Breast epithelium (tissue), 3 donors: ENCODE results near the gene SPATA2.

Source experiments
- POLR2A ChIP-seq: fragments of 450-650 bp; IDR thresholded peaks from one replicate; pipeline ENCODE4 v1.6.1; 2016; ENCODE audit warnings: antibody characterized with exemption, mild to moderate bottlenecking, moderate library complexity
- POLR2AphosphoS5 ChIP-seq, 3 donors: sonication (generic); formaldehyde crosslinking; IDR thresholded peaks; one replicate each; pipeline ENCODE4 v1.6.1; 2017; ENCODE audit warnings: antibody characterized with exemption in 3 of 3
- TF ChIP-seq, protein P1 (sequence below), 3 donors: fragments of 450-650 bp; IDR thresholded peaks; one replicate each; pipeline ENCODE4 v1.5.1; 2016 to 2017; ENCODE audit warnings: antibody characterized with exemption in 3 of 3, mild to moderate bottlenecking in 3 of 3, moderate library complexity in 3 of 3

DNA sequence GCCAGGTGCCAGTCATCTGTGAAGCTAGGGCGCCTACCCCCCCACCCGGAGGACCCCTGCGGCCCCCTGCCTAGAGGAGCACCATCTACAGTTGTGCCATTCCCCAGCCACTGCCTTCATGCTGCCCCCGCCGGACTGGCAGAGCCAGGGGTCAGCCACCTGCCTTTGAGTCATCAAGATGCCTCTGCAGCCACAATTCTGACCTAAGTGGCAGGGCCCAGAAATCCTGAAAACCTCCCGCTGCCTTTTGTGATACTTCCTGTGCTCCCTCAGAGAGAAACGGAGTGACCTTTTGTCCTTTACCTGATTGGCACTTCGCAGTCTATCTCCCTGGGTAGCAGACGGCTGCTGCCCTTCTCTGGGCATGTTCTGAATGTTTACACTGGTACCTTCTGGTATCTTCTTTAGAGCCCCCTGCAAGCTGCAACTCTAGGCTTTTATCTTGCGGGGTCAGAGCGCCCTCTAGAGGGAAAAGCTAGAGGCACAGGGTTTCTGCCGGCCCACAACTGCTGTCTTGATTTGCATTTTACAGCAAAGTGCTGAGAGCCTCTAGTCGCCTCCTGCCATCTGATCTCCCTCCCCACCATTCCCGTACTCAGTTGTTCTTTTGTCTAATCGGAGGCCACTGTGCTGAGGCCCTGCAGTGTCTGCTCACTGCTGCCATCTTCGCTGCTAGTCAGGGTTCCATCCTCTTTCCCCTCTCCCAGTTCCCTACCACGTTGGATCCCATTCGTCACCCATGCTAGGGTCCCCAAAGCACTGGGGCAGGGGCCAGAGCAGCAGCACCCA is 26.9 kb downstream of the SPATA2 start:
- TF ChIP-seq, protein P1, sequence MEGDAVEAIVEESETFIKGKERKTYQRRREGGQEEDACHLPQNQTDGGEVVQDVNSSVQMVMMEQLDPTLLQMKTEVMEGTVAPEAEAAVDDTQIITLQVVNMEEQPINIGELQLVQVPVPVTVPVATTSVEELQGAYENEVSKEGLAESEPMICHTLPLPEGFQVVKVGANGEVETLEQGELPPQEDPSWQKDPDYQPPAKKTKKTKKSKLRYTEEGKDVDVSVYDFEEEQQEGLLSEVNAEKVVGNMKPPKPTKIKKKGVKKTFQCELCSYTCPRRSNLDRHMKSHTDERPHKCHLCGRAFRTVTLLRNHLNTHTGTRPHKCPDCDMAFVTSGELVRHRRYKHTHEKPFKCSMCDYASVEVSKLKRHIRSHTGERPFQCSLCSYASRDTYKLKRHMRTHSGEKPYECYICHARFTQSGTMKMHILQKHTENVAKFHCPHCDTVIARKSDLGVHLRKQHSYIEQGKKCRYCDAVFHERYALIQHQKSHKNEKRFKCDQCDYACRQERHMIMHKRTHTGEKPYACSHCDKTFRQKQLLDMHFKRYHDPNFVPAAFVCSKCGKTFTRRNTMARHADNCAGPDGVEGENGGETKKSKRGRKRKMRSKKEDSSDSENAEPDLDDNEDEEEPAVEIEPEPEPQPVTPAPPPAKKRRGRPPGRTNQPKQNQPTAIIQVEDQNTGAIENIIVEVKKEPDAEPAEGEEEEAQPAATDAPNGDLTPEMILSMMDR (IDR thresholded peaks at IDR 0.05) = peak; percentile 9 to 65 (median 58)
- TF ChIP-seq POLR2A (no peak), POLR2AphosphoS5 (IDR thresholded peaks at IDR 0.05) (no peak)
